GM23248 (cell line): ENCODE measurements around the gene KIAA1671.

Experiments used
- EZH2 ChIP-seq: fragments of 200-600 bp; sonication (generic); IDR thresholded peaks from 2 replicates; pipeline ENCODE4 v1.6.1; 2018; ENCODE audit warnings: antibody characterized with exemption, mild to moderate bottlenecking; ENCODE audit not compliant: insufficient read depth, poor library complexity, severe bottlenecking
- EZH2phosphoT487 ChIP-seq: fragments of 200-600 bp; sonication (generic); IDR thresholded peaks from 2 replicates; pipeline ENCODE4 v1.6.1; 2018; ENCODE audit warnings: antibody characterized with exemption, moderate library complexity, mild to moderate bottlenecking, low read depth; ENCODE audit not compliant: insufficient read depth

DNA sequence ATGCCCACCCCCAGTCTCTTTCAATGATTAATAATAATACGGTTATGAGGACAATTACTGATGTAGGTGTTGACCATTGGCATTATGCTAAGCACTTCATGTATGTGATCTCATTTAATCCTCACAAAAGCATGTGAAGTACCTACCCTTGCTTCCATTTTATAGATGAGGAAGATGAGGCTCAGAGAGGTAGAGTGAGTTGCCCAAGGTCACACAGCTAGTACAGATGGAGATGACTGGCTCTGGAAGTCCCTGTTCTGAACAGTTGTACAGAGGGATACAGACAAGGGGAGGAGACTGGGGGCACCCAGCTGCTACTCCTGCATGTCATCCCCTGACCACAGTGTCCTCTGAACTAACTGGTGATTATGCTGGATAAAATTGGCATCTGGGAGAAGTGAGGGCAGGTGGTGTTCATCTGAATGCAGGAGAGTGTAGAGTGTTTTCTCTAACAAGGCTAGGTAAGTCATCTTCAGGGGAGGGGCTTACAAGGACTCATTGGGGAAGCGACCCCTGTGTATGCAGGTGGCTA, 43.2 kb downstream of the KIAA1671 start:
- no peak for TF ChIP-seq EZH2phosphoT487
- TF ChIP-seq EZH2 = no peak
